SJSA1 (cell line): ENCODE results near the gene TREX2. TPM values are rescaled to one million over a fixed set of nuclear protein-coding genes. Genes with fewer than 3 reads are reported as not detected.

Source experiments
- DNase-seq, 2 experiments: peaks; one replicate each; pipeline ENCODE4 v3.0.0-alpha.2; 2015 to 2020; ENCODE audit warnings: low spot score in 2 of 2, low read depth in 1 of 2
- H3K27ac ChIP-seq: fragments of 250-450 bp; sonication (Bioruptor Pico); 2 replicates; pipeline ENCODE4 v1.5.1; 2020; ENCODE audit warnings: mild to moderate bottlenecking, moderate library complexity
- H3K27me3 ChIP-seq: fragments of 250-450 bp; sonication (Bioruptor Pico); replicated peaks from 2 replicates; pipeline ENCODE4 v1.5.1; 2020; ENCODE audit warnings: mild to moderate bottlenecking, moderate library complexity
- H3K36me3 ChIP-seq: fragments of 250-450 bp; sonication (Bioruptor Pico); 2 replicates; pipeline ENCODE4 v1.5.1; 2020; ENCODE audit warnings: mild to moderate bottlenecking
- H3K4me1 ChIP-seq: fragments of 250-450 bp; sonication (Bioruptor Pico); replicated peaks from 2 replicates; pipeline ENCODE4 v1.6.1; 2021; ENCODE audit warnings: mild to moderate bottlenecking
- H3K4me3 ChIP-seq: fragments of 250-450 bp; sonication (Bioruptor Pico); 2 replicates; pipeline ENCODE4 v1.5.1; 2020; ENCODE audit warnings: mild to moderate bottlenecking
- H3K9me3 ChIP-seq: fragments of 250-450 bp; sonication (Bioruptor Pico); replicated peaks from 2 replicates; pipeline ENCODE4 v1.5.1; 2020; ENCODE audit warnings: mild to moderate bottlenecking
- total RNA-seq: library from RNA; depleted of rRNA; stranded (reverse); fragments of >200 nt; shearing (Covaris generic); gene quantifications from 2 replicates; pipeline ENCODE4 v1.2.3, GENCODE V29; 2014

Gene TREX2
- total RNA-seq, 1 experiment from 2014 or later: 0.39 TPM

- no peaks in the 10 kb centered on the region for H3K27me3 ChIP-seq
- DNase-seq: no peak
- no peak overlapping the region for H3K4me3 ChIP-seq
- no peaks in the 10 kb centered on the region for H3K36me3 ChIP-seq
- no peaks in the 10 kb centered on the region for H3K9me3 ChIP-seq
- H3K27ac ChIP-seq: no peak overlapping the region
- H3K4me1 ChIP-seq: 0 out of 2 replicates have a peak, but pooled peaks cover 3% of the 10 kb centered on the region
Observed at GRCh38 chrX:153485396-153486080, 39.7 kb upstream of the TREX2 start.

- Histone ChIP-seq H3K4me1 (peaks cover 1% of the 10 kb centered on the region), H3K27ac (no peak overlapping the region), H3K9me3 (no peaks in the 10 kb centered on the region), H3K27me3 (no peaks in the 10 kb centered on the region), H3K36me3 (no peaks in the 10 kb centered on the region), H3K4me3 (no peak overlapping the region)
- DNase-seq: no peak
Observed at GRCh38 chrX:153482376-153483015, 36.6 kb upstream of the TREX2 start.

- H3K9me3 ChIP-seq: no peaks in the 10 kb centered on the region
- no peak for DNase-seq
Observed at GRCh38 chrX:153481043-153481442, 35.2 kb upstream of the TREX2 start.

GRCh38 chrX:153478746-153479145, 32.9 kb upstream of the TREX2 start:
- Histone ChIP-seq H3K27me3 (no peaks in the 10 kb centered on the region), H3K9me3 (no peaks in the 10 kb centered on the region), H3K4me1 (peaks cover 16% of the 10 kb centered on the region), H3K36me3 (no peaks in the 10 kb centered on the region), H3K27ac (no peak overlapping the region), H3K4me3 (no peak overlapping the region)
- DNase-seq: no peak

More at GRCh38 chrX:153481043-153481442, 35.2 kb upstream of the TREX2 start:
- Histone ChIP-seq H3K4me3 (no peak overlapping the region), H3K36me3 (no peaks in the 10 kb centered on the region), H3K4me1 (peaks cover 16% of the 10 kb centered on the region), H3K27me3 (no peaks in the 10 kb centered on the region), H3K27ac (no peak overlapping the region)

- H3K9me3 ChIP-seq: no peaks in the 10 kb centered on the region
- peaks cover 16% of the 10 kb centered on the region for H3K4me1 ChIP-seq
- H3K27ac ChIP-seq: no peak overlapping the region
- H3K27me3 ChIP-seq: no peaks in the 10 kb centered on the region
- no peaks in the 10 kb centered on the region for H3K36me3 ChIP-seq
- no peak for DNase-seq
- no peak overlapping the region for H3K4me3 ChIP-seq
Observed at GRCh38 chrX:153477901-153478300, 32.0 kb upstream of the TREX2 start.

GRCh38 chrX:153477364-153477857, 31.6 kb upstream of the TREX2 start:
- no peaks in the 10 kb centered on the region for H3K9me3 ChIP-seq
- no peak overlapping the region for H3K27ac ChIP-seq
- no peaks in the 10 kb centered on the region for H3K36me3 ChIP-seq
- no peak for DNase-seq
- H3K4me1 ChIP-seq: peaks cover 16% of the 10 kb centered on the region
- no peaks in the 10 kb centered on the region for H3K27me3 ChIP-seq
- H3K4me3 ChIP-seq: no peak overlapping the region

GRCh38 chrX:153476666-153477363, 31.0 kb upstream of the TREX2 start:
- Histone ChIP-seq H3K27me3 (no peaks in the 10 kb centered on the region), H3K9me3 (no peaks in the 10 kb centered on the region), H3K36me3 (no peaks in the 10 kb centered on the region), H3K4me1 (peaks cover 16% of the 10 kb centered on the region), H3K27ac (peak overlapping the region; percentile 39; the same call in 1 of the 2 replicates), H3K4me3 (no peak overlapping the region)
- DNase-seq: peak; percentile 58 to 65

- no peaks in the 10 kb centered on the region for H3K27me3 ChIP-seq
- H3K4me1 ChIP-seq: peaks cover 25% of the 10 kb centered on the region
- H3K27ac ChIP-seq: no peak overlapping the region
- DNase-seq: no peak
- no peaks in the 10 kb centered on the region for H3K9me3 ChIP-seq
- no peak overlapping the region for H3K4me3 ChIP-seq
- no peaks in the 10 kb centered on the region for H3K36me3 ChIP-seq
Observed at GRCh38 chrX:153475751-153476281, 30.0 kb upstream of the TREX2 start.

- Histone ChIP-seq H3K27ac (no peak overlapping the region), H3K9me3 (no peaks in the 10 kb centered on the region), H3K4me3 (no peak overlapping the region), H3K36me3 (no peaks in the 10 kb centered on the region), H3K27me3 (no peaks in the 10 kb centered on the region), H3K4me1 (peaks cover 25% of the 10 kb centered on the region)
- DNase-seq: no peak
Observed at GRCh38 chrX:153475271-153475670, 29.4 kb upstream of the TREX2 start.

- Histone ChIP-seq H3K9me3 (no peaks in the 10 kb centered on the region), H3K27me3 (no peaks in the 10 kb centered on the region), H3K4me3 (no peak overlapping the region), H3K27ac (no peak overlapping the region), H3K36me3 (no peaks in the 10 kb centered on the region), H3K4me1 (peaks cover 25% of the 10 kb centered on the region)
- no peak for DNase-seq
Observed at GRCh38 chrX:153474718-153475117, 28.9 kb upstream of the TREX2 start.

- H3K4me3 ChIP-seq: no peak overlapping the region
- H3K36me3 ChIP-seq: no peaks in the 10 kb centered on the region
- no peaks in the 10 kb centered on the region for H3K9me3 ChIP-seq
- no peak for DNase-seq
- H3K4me1 ChIP-seq: peaks cover 29% of the 10 kb centered on the region
- no peaks in the 10 kb centered on the region for H3K27me3 ChIP-seq
- H3K27ac ChIP-seq: no peak overlapping the region
Observed at GRCh38 chrX:153474266-153474665, 28.4 kb upstream of the TREX2 start.

GRCh38 chrX:153473126-153473525, 27.3 kb upstream of the TREX2 start:
- peaks cover 29% of the 10 kb centered on the region for H3K4me1 ChIP-seq
- no peak for DNase-seq

GRCh38 chrX:153471663-153472280, 25.9 kb upstream of the TREX2 start:
- no peaks in the 10 kb centered on the region for H3K27me3 ChIP-seq
- peak in 1 of 2 experiments; percentile 20 for DNase-seq
- H3K9me3 ChIP-seq: no peaks in the 10 kb centered on the region
- no peak overlapping the region for H3K27ac ChIP-seq
- H3K36me3 ChIP-seq: no peaks in the 10 kb centered on the region
- H3K4me3 ChIP-seq: no peak overlapping the region
- peaks cover 21% of the 10 kb centered on the region for H3K4me1 ChIP-seq

More at GRCh38 chrX:153473126-153473525, 27.3 kb upstream of the TREX2 start:
- no peaks in the 10 kb centered on the region for H3K9me3 ChIP-seq
- H3K27ac ChIP-seq: no peak overlapping the region
- no peaks in the 10 kb centered on the region for H3K27me3 ChIP-seq
- H3K36me3 ChIP-seq: no peaks in the 10 kb centered on the region
- no peak overlapping the region for H3K4me3 ChIP-seq
